K562 (cell line): Measurements from ENCODE around the gene FLII. TPM values are rescaled to one million over a fixed set of nuclear protein-coding genes. Genes with fewer than 3 reads are reported as not detected.

Source experiments
- CCNT2 ChIP-seq: IDR thresholded peaks from 2 replicates; pipeline ENCODE4 v1.6.1; 2011; ENCODE audit warnings: borderline replicate concordance, low read depth, mild to moderate bottlenecking, moderate library complexity, mixed read lengths, low read length; ENCODE audit not compliant: insufficient read length; ENCODE audit errors: extremely low read depth
- POLR2H ChIP-seq: IDR thresholded peaks from 2 replicates; pipeline ENCODE4 v1.6.1; 2016; ENCODE audit warnings: missing genetic modification characterization, low read depth, mild to moderate bottlenecking, control low read depth, missing compliant biosample characterization, moderate library complexity
- PTBP1 ChIP-seq: fragments of 200-400 bp; formaldehyde crosslinking; IDR thresholded peaks from 2 replicates; pipeline ENCODE4 v1.6.1; 2017; ENCODE audit warnings: low read depth, low read length
- RCOR1 ChIP-seq, 2 experiments: IDR thresholded peaks; 2 replicates each; pipeline ENCODE4 v1.6.1; 2012; ENCODE audit warnings: low read depth in 2 of 2, low read length in 2 of 2, borderline replicate concordance in 1 of 2, improper control_type of control experiment in 1 of 2
- THAP12 ChIP-seq: fragments of 250-450 bp; sonication (Bioruptor Pico); IDR thresholded peaks from 2 replicates; pipeline ENCODE4 v1.9.0; 2021; ENCODE audit warnings: mild to moderate bottlenecking, inconsistent platforms
- polyA plus RNA-seq, 8 experiments: library from polyadenylated mRNA; depleted of rRNA in 4 of 8; stranded (reverse) in 5 of 8; unstranded in 3 of 8; fragments of >200 nt; fragmentation: Nextera tagmentation in 2 of 8; fragmentation: Illumina TruSeq in 1 of 8; extraction: Ambion mirVana in 2 of 8; extraction: Trizol in 1 of 8; gene quantifications; 2 replicates each; pipeline versions ENCODE4 v1.2.1 to v1.2.3, GENCODE V29; 2011 to 2014; ENCODE audit warnings: inconsistent platforms in 1 of 8, missing spikeins in 1 of 8
- total RNA-seq, 7 experiments: library from RNA; depleted of rRNA in 6 of 7; stranded (reverse); fragments of >200 nt in 6 of 7; fragmentation: Illumina TruSeq in 2 of 7; extraction: Trizol in 2 of 7; gene quantifications; 2 replicates each; pipeline versions ENCODE4 v1.2.1 to v1.2.3, GENCODE V29; 2011 to 2021; ENCODE audit warnings: low replicate concordance in 1 of 7

Gene FLII
- total and polyA plus RNA-seq, 9 of the 15 experiments (the other 6 are each of a cell fraction or from before 2014, with no cell fraction given): 11.7 to 126 (median 82.5) TPM

- TF ChIP-seq THAP12 (no peak), POLR2H (tag) (no peak), PTBP1 (no peak), CCNT2 (no peak), RCOR1 (IDR thresholded peaks at IDR 0.05; ENCODE audit: borderline replicate concordance in 1 of 2, low read depth in 2 of 2, low read length in 2 of 2) (peak in 1 of 2 experiments; percentile 40; a peak in 1 of 4 replicates)
Measured at GRCh38 chr17:18254888-18255649, 3.5 kb downstream of the FLII start (continued).
